HepG2 (cell line): ENCODE measurements around the gene GSTK1. TPM values are rescaled to one million over a fixed set of nuclear protein-coding genes. Genes with fewer than 3 reads are reported as not detected.

Experiments used
- ASH2L ChIP-seq: fragments of 300-600, 200-600 bp; sonication (generic); IDR thresholded peaks from 2 replicates; pipeline ENCODE4 v1.7.0; 2017; ENCODE audit warnings: low read depth, mild to moderate bottlenecking, moderate library complexity, mixed read lengths, low read length; ENCODE audit not compliant: insufficient read length
- BCL6 ChIP-seq: IDR thresholded peaks from 2 replicates; pipeline ENCODE4 v1.6.1; 2016; ENCODE audit warnings: missing genetic modification reagents, missing compliant biosample characterization
- EHMT2 ChIP-seq: fragments of 200-600 bp; sonication (generic); IDR thresholded peaks from 2 replicates; pipeline ENCODE4 v1.7.0; 2017; ENCODE audit warnings: antibody characterized with exemption, low read depth, low read length, borderline replicate concordance
- HOXA3 ChIP-seq: sonication (generic); formaldehyde crosslinking; IDR thresholded peaks from 2 replicates; pipeline ENCODE4 v1.5.0; 2020; ENCODE audit warnings: missing genetic modification reagents
- LCORL ChIP-seq, 2 experiments: fragments of 450-650 bp in 1 of 2; sonication (generic) in 1 of 2; formaldehyde crosslinking in 1 of 2; IDR thresholded peaks; 2 replicates each; pipeline versions ENCODE4 v1.5.0 to v1.6.1; 2017 to 2020; ENCODE audit warnings: antibody characterized with exemption in 1 of 2, missing genetic modification reagents in 1 of 2
- MIER2 ChIP-seq: IDR thresholded peaks from 2 replicates; pipeline ENCODE4 v1.6.1; 2016; ENCODE audit warnings: missing biosample characterization, missing genetic modification reagents
- NONO ChIP-seq, 2 experiments: fragments of 450-650 bp in 1 of 2; sonication (generic) in 1 of 2; formaldehyde crosslinking in 1 of 2; IDR thresholded peaks in 1 of 2; conservative IDR thresholded peaks in 1 of 2; 2 replicates each; pipeline versions ENCODE4 v1.6.1 to v1.8.0; 2017 to 2022; ENCODE audit warnings: mild to moderate bottlenecking in 1 of 2, missing genetic modification reagents in 1 of 2, moderate library complexity in 1 of 2
- NR1H2 ChIP-seq: sonication (generic); formaldehyde crosslinking; IDR thresholded peaks from 2 replicates; pipeline ENCODE4 v1.8.1; 2022; ENCODE audit warnings: low read depth, missing genetic modification reagents, borderline replicate concordance
- NR3C1 ChIP-seq: sonication (generic); formaldehyde crosslinking; IDR thresholded peaks from 2 replicates; pipeline ENCODE4 v1.4.0; 2020; ENCODE audit warnings: missing genetic modification reagents
- PHF5A ChIP-seq: IDR thresholded peaks from one replicate; pipeline ENCODE4 v1.6.1; 2018; ENCODE audit warnings: low read depth, missing genetic modification reagents; ENCODE audit not compliant: unreplicated experiment
- REL ChIP-seq: sonication (generic); formaldehyde crosslinking; conservative IDR thresholded peaks from 2 replicates; pipeline ENCODE4 v1.8.0; 2022; ENCODE audit warnings: mild to moderate bottlenecking, missing genetic modification reagents, moderate library complexity
- SNRNP70 ChIP-seq: fragments of 200-400 bp; formaldehyde crosslinking; IDR thresholded peaks from 2 replicates; pipeline ENCODE4 v1.6.1; 2017; ENCODE audit warnings: mild to moderate bottlenecking, low read depth, low read length, moderate library complexity
- SRSF9 ChIP-seq: fragments of 200-400 bp; formaldehyde crosslinking; IDR thresholded peaks from 2 replicates; pipeline ENCODE4 v1.6.1; 2018; ENCODE audit warnings: borderline replicate concordance, mild to moderate bottlenecking, low read depth, low read length; ENCODE audit not compliant: insufficient read depth, poor library complexity, severe bottlenecking
- YEATS2 ChIP-seq: sonication (generic); formaldehyde crosslinking; IDR thresholded peaks from 2 replicates; pipeline ENCODE4 v1.4.0; 2020; ENCODE audit warnings: missing genetic modification reagents, borderline replicate concordance
- ZBTB7A ChIP-seq: sonication (generic); formaldehyde crosslinking; IDR thresholded peaks from 2 replicates; pipeline ENCODE4 v1.8.0; 2022; ENCODE audit warnings: mild to moderate bottlenecking, missing genetic modification reagents
- ZBTB7B ChIP-seq: sonication (generic); formaldehyde crosslinking; IDR thresholded peaks from 2 replicates; pipeline ENCODE4 v1.4.0; 2020; ENCODE audit warnings: missing genetic modification reagents
- ZNF343 ChIP-seq: sonication (generic); formaldehyde crosslinking; IDR thresholded peaks from 2 replicates; pipeline ENCODE4 v1.4.0; 2020; ENCODE audit warnings: mild to moderate bottlenecking, missing genetic modification reagents
- ZNF44 ChIP-seq: sonication (generic); formaldehyde crosslinking; IDR thresholded peaks from 2 replicates; pipeline ENCODE4 v1.5.1; 2020; ENCODE audit warnings: mild to moderate bottlenecking, missing genetic modification reagents
- ZNF564 ChIP-seq: sonication (generic); formaldehyde crosslinking; IDR thresholded peaks from 2 replicates; pipeline ENCODE4 v1.8.1; 2023; ENCODE audit warnings: mild to moderate bottlenecking, missing genetic modification reagents
- ZNF674 ChIP-seq: sonication (generic); formaldehyde crosslinking; IDR thresholded peaks from 2 replicates; pipeline ENCODE4 v1.5.0; 2020; ENCODE audit warnings: low read depth, mild to moderate bottlenecking, missing genetic modification reagents
- ZNF761 ChIP-seq: sonication (generic); formaldehyde crosslinking; conservative IDR thresholded peaks from 2 replicates; pipeline ENCODE4 v1.4.0; 2020; ENCODE audit warnings: mild to moderate bottlenecking, missing genetic modification reagents
- ZNF781 ChIP-seq: sonication (generic); formaldehyde crosslinking; IDR thresholded peaks from 2 replicates; pipeline ENCODE4 v1.5.1; 2020; ENCODE audit warnings: borderline replicate concordance, mild to moderate bottlenecking, missing genetic modification reagents; ENCODE audit errors: not compliant biosample characterization
- ZNF83 ChIP-seq: sonication (generic); formaldehyde crosslinking; IDR thresholded peaks from 2 replicates; pipeline ENCODE4 v1.4.0; 2020; ENCODE audit warnings: missing genetic modification reagents, mild to moderate bottlenecking, borderline replicate concordance
- polyA plus RNA-seq, 8 experiments: library from polyadenylated mRNA; depleted of rRNA in 3 of 8; stranded (reverse) in 7 of 8; unstranded in 1 of 8; fragments of >200 nt; fragmentation: Illumina TruSeq in 4 of 8; extraction: Trizol in 4 of 8; gene quantifications; 2 replicates each; pipeline versions ENCODE4 v1.2.1 to v1.2.3, GENCODE V29; 2011 to 2016; ENCODE audit warnings: low read depth in 4 of 8, missing spikeins in 1 of 8, mixed read lengths in 1 of 8; ENCODE audit not compliant: insufficient read depth in 1 of 8
- total RNA-seq, 5 experiments: library from RNA; depleted of rRNA; stranded (reverse); fragments of >200 nt; fragmentation: Illumina TruSeq; extraction: Trizol; gene quantifications; 2 replicates each; pipeline ENCODE4 v1.2.3, GENCODE V29; 2016; ENCODE audit warnings: low read depth in 1 of 5
- TF ChIP-seq, protein P1 (sequence below): sonication (generic); formaldehyde crosslinking; IDR thresholded peaks from 2 replicates; pipeline ENCODE4 v1.4.0; 2020; ENCODE audit warnings: missing genetic modification reagents, mild to moderate bottlenecking, borderline replicate concordance
- TF ChIP-seq, protein P2 (sequence below): sonication (generic); formaldehyde crosslinking; IDR thresholded peaks from 2 replicates; pipeline ENCODE4 v1.4.0; 2020; ENCODE audit warnings: missing genetic modification reagents

Gene GSTK1
- total and polyA plus RNA-seq, 2 of the 13 experiments (the other 11 are each of a cell fraction or from before 2014, with no cell fraction given) = 64.6 to 92.1 TPM

DNA sequence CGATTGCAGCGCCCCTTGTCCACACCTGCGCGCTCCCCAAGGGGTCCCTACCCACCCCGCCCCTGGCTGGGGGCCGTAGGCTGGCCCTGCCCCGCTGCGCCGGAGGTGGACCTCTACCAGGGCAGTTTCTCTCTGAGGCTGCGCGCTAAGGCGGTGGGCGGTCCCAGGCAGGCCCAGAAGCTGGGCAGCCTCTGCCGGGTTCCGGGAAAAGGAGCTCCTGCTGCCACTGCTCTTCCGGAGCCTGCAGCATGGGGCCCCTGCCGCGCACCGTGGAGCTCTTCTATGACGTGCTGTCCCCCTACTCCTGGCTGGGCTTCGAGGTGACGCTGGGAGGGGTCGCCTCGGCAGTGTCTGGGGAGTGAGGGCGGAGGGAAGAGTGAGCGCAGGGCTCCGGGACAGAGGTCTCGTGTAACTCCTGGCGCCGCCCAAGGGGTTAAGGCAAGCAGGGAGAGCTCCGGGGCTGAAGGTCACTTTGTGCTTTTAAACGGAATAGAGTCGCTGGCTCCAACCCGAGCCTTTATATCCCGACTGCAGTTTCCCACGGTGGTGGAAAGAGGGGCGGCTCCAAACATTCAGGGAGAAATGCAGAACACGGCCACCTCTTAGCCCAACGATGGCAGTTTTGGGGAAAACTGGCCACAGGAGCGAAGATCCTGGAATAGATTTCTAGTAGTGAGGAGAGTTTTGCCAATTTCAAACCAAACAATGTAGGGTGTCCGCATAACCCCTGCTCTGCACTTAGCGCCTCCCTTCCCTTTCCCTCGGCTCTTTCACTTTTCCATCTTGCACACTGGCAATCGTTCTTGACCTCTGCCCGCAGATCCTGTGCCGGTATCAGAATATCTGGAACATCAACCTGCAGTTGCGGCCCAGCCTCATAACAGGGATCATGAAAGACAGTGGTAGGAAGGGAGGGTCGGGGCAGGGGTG lies at the start of gene GSTK1 (continued):
- TF ChIP-seq ZBTB7A (peak; percentile 83), SNRNP70 (no peak), ZNF674 (CRISPR knock-in tag) (no peak), ZBTB7B (CRISPR knock-in tag) (peak; percentile 74; the same call in 1 of the 2 replicates), ZNF83 (CRISPR knock-in tag) (no peak), ZNF343 (CRISPR knock-in tag) (no peak), LCORL (IDR thresholded peaks at IDR 0.05) (no peak), LCORL (CRISPR knock-in tag; IDR thresholded peaks at IDR 0.05) (peak; percentile 58; the same call in 1 of the 2 replicates), PHF5A (CRISPR knock-in tag) (peak; percentile 67), MIER2 (CRISPR knock-in tag) (no peak), ZNF761 (CRISPR knock-in tag) (peak; percentile 68; the same call in 1 of the 2 replicates), BCL6 (CRISPR knock-in tag) (peak; percentile 52), HOXA3 (CRISPR knock-in tag) (peak; percentile 60), ZNF781 (CRISPR knock-in tag) (peak; percentile 74), EHMT2 (no peak), NR3C1 (CRISPR knock-in tag) (no peak), ZNF564 (peak; percentile 57; the same call in 1 of the 2 replicates), REL (CRISPR knock-in tag) (no peak), NONO (IDR thresholded peaks at IDR 0.05) (no peak), NONO (CRISPR knock-in tag; conservative IDR thresholded peaks at IDR 0.05) (peak; percentile 59; the same call in 1 of the 2 replicates), ZNF44 (no peak), ASH2L (no peak), NR1H2 (CRISPR knock-in tag) (peak; percentile 45; the same call in 1 of the 2 replicates), YEATS2 (CRISPR knock-in tag) (peak; percentile 61; the same call in 1 of the 2 replicates), SRSF9 (no peak)
- TF ChIP-seq, protein P1, sequence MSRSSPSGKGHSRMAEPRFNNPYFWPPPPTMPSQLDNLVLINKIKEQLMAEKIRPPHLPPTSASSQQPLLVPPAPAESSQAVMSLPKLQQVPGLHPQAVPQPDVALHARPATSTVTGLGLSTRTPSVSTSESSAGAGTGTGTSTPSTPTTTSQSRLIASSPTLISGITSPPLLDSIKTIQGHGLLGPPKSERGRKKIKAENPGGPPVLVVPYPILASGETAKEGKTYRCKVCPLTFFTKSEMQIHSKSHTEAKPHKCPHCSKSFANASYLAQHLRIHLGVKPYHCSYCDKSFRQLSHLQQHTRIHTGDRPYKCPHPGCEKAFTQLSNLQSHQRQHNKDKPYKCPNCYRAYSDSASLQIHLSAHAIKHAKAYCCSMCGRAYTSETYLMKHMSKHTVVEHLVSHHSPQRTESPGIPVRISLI (CRISPR knock-in tag) = no peak
- TF ChIP-seq, protein P2, sequence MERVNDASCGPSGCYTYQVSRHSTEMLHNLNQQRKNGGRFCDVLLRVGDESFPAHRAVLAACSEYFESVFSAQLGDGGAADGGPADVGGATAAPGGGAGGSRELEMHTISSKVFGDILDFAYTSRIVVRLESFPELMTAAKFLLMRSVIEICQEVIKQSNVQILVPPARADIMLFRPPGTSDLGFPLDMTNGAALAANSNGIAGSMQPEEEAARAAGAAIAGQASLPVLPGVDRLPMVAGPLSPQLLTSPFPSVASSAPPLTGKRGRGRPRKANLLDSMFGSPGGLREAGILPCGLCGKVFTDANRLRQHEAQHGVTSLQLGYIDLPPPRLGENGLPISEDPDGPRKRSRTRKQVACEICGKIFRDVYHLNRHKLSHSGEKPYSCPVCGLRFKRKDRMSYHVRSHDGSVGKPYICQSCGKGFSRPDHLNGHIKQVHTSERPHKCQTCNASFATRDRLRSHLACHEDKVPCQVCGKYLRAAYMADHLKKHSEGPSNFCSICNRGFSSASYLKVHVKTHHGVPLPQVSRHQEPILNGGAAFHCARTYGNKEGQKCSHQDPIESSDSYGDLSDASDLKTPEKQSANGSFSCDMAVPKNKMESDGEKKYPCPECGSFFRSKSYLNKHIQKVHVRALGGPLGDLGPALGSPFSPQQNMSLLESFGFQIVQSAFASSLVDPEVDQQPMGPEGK (CRISPR knock-in tag) = peak; percentile 87
